GM23338 (cell line): ENCODE results near the gene OVCH1.

Source experiments
- CTCF ChIP-seq, 2 experiments: fragments of 200-600 bp in 1 of 2; sonication (generic) in 1 of 2; conservative IDR thresholded peaks; 2 replicates each; pipeline versions ENCODE4 v1.5.1 to v1.6.1; 2016 to 2017; ENCODE audit warnings: antibody characterized with exemption in 2 of 2, low read depth in 2 of 2, mild to moderate bottlenecking in 2 of 2, moderate library complexity in 1 of 2
- ETS1 ChIP-seq: IDR thresholded peaks from 2 replicates; pipeline ENCODE4 v1.6.1; 2016; ENCODE audit warnings: antibody characterized with exemption
- EZH2 ChIP-seq: fragments of 200-600 bp; sonication (generic); IDR thresholded peaks from one replicate; pipeline ENCODE4 v1.8.0; 2017; ENCODE audit warnings: antibody characterized with exemption, mild to moderate bottlenecking, low read depth; ENCODE audit not compliant: unreplicated experiment
- EZH2phosphoT487 ChIP-seq: fragments of 200-600 bp; sonication (generic); IDR thresholded peaks from one replicate; pipeline ENCODE4 v1.8.1; 2018; ENCODE audit warnings: antibody characterized with exemption; ENCODE audit not compliant: unreplicated experiment
- JUNB ChIP-seq: IDR thresholded peaks from one replicate; pipeline ENCODE4 v1.6.1; 2016; ENCODE audit warnings: antibody characterized with exemption; ENCODE audit not compliant: unreplicated experiment
- NANOG ChIP-seq: IDR thresholded peaks from 2 replicates; pipeline ENCODE4 v1.6.1; 2016; ENCODE audit warnings: antibody characterized with exemption, borderline replicate concordance
- POLR2AphosphoS5 ChIP-seq: IDR thresholded peaks from 2 replicates; pipeline ENCODE4 v1.6.1; 2016; ENCODE audit warnings: antibody characterized with exemption, low read depth
- REST ChIP-seq: IDR thresholded peaks from one replicate; pipeline ENCODE4 v1.6.1; 2018; ENCODE audit warnings: antibody characterized with exemption; ENCODE audit not compliant: unreplicated experiment
- STAT1 ChIP-seq: IDR thresholded peaks from one replicate; pipeline ENCODE4 v1.6.1; 2016; ENCODE audit warnings: antibody characterized with exemption; ENCODE audit not compliant: unreplicated experiment
- ZNF331 ChIP-seq: fragments of 250-450 bp; sonication (Bioruptor Pico); IDR thresholded peaks from 2 replicates; pipeline ENCODE4 v1.5.0; 2020; ENCODE audit warnings: low read depth, mild to moderate bottlenecking, moderate library complexity

- TF ChIP-seq JUNB (no peak), EZH2 (no peak), CTCF (conservative IDR thresholded peaks at IDR 0.05; ENCODE audit: low read depth in 2 of 2) (peak in 1 of 2 experiments; percentile 37; a peak in 2 of 4 replicates), EZH2phosphoT487 (no peak), STAT1 (no peak), POLR2AphosphoS5 (no peak), REST (no peak), ETS1 (no peak), ZNF331 (CRISPR knock-in tag) (no peak), NANOG (no peak)
Measured at GRCh38 chr12:29546000-29546399, 48.5 kb upstream of the OVCH1 start.
